ENCODE results near the gene OTX1. TPM values are rescaled to one million over a fixed set of nuclear protein-coding genes. Genes with fewer than 3 reads are reported as not detected.

Gene OTX1
- total RNA-seq, 1 donor from 2014 or later = not detected

- peaks cover 72% of the 10 kb centered on the region for H3K4me1 ChIP-seq
- no peak overlapping the region for H3K27ac ChIP-seq
- no peaks in the 10 kb centered on the region for H3K36me3 ChIP-seq
- no peak for DNase-seq (ENCODE audit: extremely low spot score in 2 of 2)
- TF ChIP-seq POLR2AphosphoS5 (IDR thresholded peaks at IDR 0.05; ENCODE audit: insufficient read depth in 1 of 2, low read depth in 1 of 2) (no peak), CTCF (IDR thresholded peaks at IDR 0.05) (no peak), POLR2A (IDR thresholded peaks at IDR 0.05) (no peak)
- no peaks in the 10 kb centered on the region for H3K9me3 ChIP-seq
- peaks cover 15% of the 10 kb centered on the region for H3K27me3 ChIP-seq
- intact Hi-C loops (cut with DNase I) = no loop called here
- H3K4me3 ChIP-seq = peak overlapping the region; percentile 3 to 10
Measured at GRCh38 chr2:63053889-63054602, 3.4 kb downstream of the OTX1 start.

- H3K36me3 ChIP-seq = no peaks in the 10 kb centered on the region
- H3K27me3 ChIP-seq = peaks cover 18% of the 10 kb centered on the region
- no peak overlapping the region for H3K27ac ChIP-seq
- TF ChIP-seq POLR2AphosphoS5 (IDR thresholded peaks at IDR 0.05; ENCODE audit: insufficient read depth in 1 of 2, low read depth in 1 of 2) (no peak), POLR2A (IDR thresholded peaks at IDR 0.05) (no peak), CTCF (IDR thresholded peaks at IDR 0.05) (no peak)
- no peaks in the 10 kb centered on the region for H3K9me3 ChIP-seq
- H3K4me3 ChIP-seq = no peak overlapping the region
- H3K4me1 ChIP-seq = peaks cover 72% of the 10 kb centered on the region
- no peak for DNase-seq (ENCODE audit: extremely low spot score in 2 of 2)
- intact Hi-C loops (cut with DNase I) = no loop called here
Measured at GRCh38 chr2:63054841-63055225, 4.2 kb downstream of the OTX1 start.

GRCh38 chr2:63055226-63056106, 4.8 kb downstream of the OTX1 start:
- no peaks in the 10 kb centered on the region for H3K9me3 ChIP-seq
- peak overlapping the region in 1 of 2 donors; percentile 12 for H3K4me3 ChIP-seq
- no peak for DNase-seq (ENCODE audit: extremely low spot score in 2 of 2)
- peaks cover 18% of the 10 kb centered on the region for H3K27me3 ChIP-seq
- H3K36me3 ChIP-seq = no peaks in the 10 kb centered on the region
- no peak overlapping the region for H3K27ac ChIP-seq
- TF ChIP-seq CTCF (IDR thresholded peaks at IDR 0.05) (no peak), POLR2AphosphoS5 (IDR thresholded peaks at IDR 0.05; ENCODE audit: insufficient read depth in 1 of 2, low read depth in 1 of 2) (no peak), POLR2A (IDR thresholded peaks at IDR 0.05) (no peak)
- intact Hi-C loops (cut with DNase I) = no loop called here
- peaks cover 67% of the 10 kb centered on the region for H3K4me1 ChIP-seq

- TF ChIP-seq CTCF (IDR thresholded peaks at IDR 0.05) (no peak), POLR2A (IDR thresholded peaks at IDR 0.05) (no peak), POLR2AphosphoS5 (IDR thresholded peaks at IDR 0.05; ENCODE audit: insufficient read depth in 1 of 2, low read depth in 1 of 2) (no peak)
- H3K27me3 ChIP-seq = peaks cover 18% of the 10 kb centered on the region
- H3K27ac ChIP-seq = no peak overlapping the region
- intact Hi-C loops (cut with DNase I) = no loop called here
- no peaks in the 10 kb centered on the region for H3K36me3 ChIP-seq
- no peaks in the 10 kb centered on the region for H3K9me3 ChIP-seq
- no peak for DNase-seq (ENCODE audit: extremely low spot score in 2 of 2)
- no peak overlapping the region for H3K4me3 ChIP-seq
- peaks cover 58% of the 10 kb centered on the region for H3K4me1 ChIP-seq
Measured at GRCh38 chr2:63056107-63057050, 5.7 kb downstream of the OTX1 start.
